GM18861 (cell line): ENCODE data around the gene RBMS1.

Experiments
- ATAC-seq: cut with Tn5 transposase; IDR thresholded peaks from one replicate; pipeline ENCODE4 v1.9.1; 2021; ENCODE audit not compliant: unreplicated experiment

RBMS1 gene

GRCh38 chr2:160229591-160229990 is 264.0 kb downstream of the RBMS1 start:
- ATAC-seq: no peak

- ATAC-seq: no peak
Observed at GRCh38 chr2:160228141-160228917, 265.3 kb downstream of the RBMS1 start.

GRCh38 chr2:160227293-160227915 is 266.2 kb downstream of the RBMS1 start:
- ATAC-seq: no peak

- ATAC-seq: no peak
Observed at GRCh38 chr2:160226367-160226766, 267.2 kb downstream of the RBMS1 start.

- no peak for ATAC-seq
Observed at GRCh38 chr2:160225722-160226121, 267.9 kb downstream of the RBMS1 start.

- no peak for ATAC-seq
Observed at GRCh38 chr2:160224507-160224906, 269.1 kb downstream of the RBMS1 start.

GRCh38 chr2:160224060-160224459 is 269.5 kb downstream of the RBMS1 start:
- peak; percentile 97 for ATAC-seq

GRCh38 chr2:160223560-160223959 is 270.0 kb downstream of the RBMS1 start:
- no peak for ATAC-seq

- no peak for ATAC-seq
Observed at GRCh38 chr2:160222546-160223283, 270.9 kb downstream of the RBMS1 start.
